Testis (tissue), 5 donors: ENCODE results near the gene C1orf141. TPM values are rescaled to one million over a fixed set of nuclear protein-coding genes. Genes with fewer than 3 reads are reported as not detected.
A peak's percentile ranks its signal among the peaks of the same experiment; 100 is the strongest.

Experiments used
- DNase-seq: peaks from one replicate; pipeline ENCODE4 v3.0.0-alpha.2; 2019
- H3K27ac ChIP-seq, 2 donors: fragments of 200-600 bp; sonication (generic); one replicate each; pipeline ENCODE4 v1.5.1; 2019
- H3K27me3 ChIP-seq: fragments of 200-600 bp; sonication (generic); one replicate; pipeline ENCODE4 v1.5.1; 2019
- H3K36me3 ChIP-seq: fragments of 200-600 bp; sonication (generic); one replicate; pipeline ENCODE4 v1.5.1; 2017; ENCODE audit warnings: low read depth; ENCODE audit errors: missing control alignments
- H3K4me1 ChIP-seq: fragments of 200-600 bp; sonication (generic); one replicate; pipeline ENCODE4 v1.5.1; 2019
- H3K4me3 ChIP-seq, 2 donors: fragments of 200-600 bp; sonication (generic); one replicate each; pipeline ENCODE4 v1.5.1; 2017 to 2019
- H3K9me3 ChIP-seq: fragments of 200-600 bp; sonication (generic); one replicate; pipeline ENCODE4 v1.5.1; 2017
- CTCF ChIP-seq, 3 experiments: fragments of 450-650 bp in 2 of 3; fragments of 200-600 bp in 1 of 3; sonication (generic) in 1 of 3; IDR thresholded peaks; one replicate each; pipeline ENCODE4 v1.5.1; 2016 to 2019; ENCODE audit warnings: antibody characterized with exemption in 3 of 3, mild to moderate bottlenecking in 2 of 3, moderate library complexity in 1 of 3
- POLR2A ChIP-seq: fragments of 450-650 bp; IDR thresholded peaks from one replicate; pipeline ENCODE4 v1.6.1; 2017; ENCODE audit warnings: antibody characterized with exemption, mild to moderate bottlenecking, moderate library complexity
- WGBS, 2 donors: methylation state at CpG; one replicate each; pipeline ENCODE4 v1.1.5; 2018; 5-methylcytosine and 5-hydroxymethylcytosine counted together
- intact Hi-C: fragments of 100-400 bp; cut with DNase I; formaldehyde crosslinking; loops from one replicate; pipeline ENCODE4 v1.15.1; 2023; ENCODE audit warnings: low total_unique reads
- long read RNA-seq, 2 donors: transcript quantifications; one replicate each; lab custom pipeline, GENCODE V29; 2026
- polyA plus RNA-seq: library from polyadenylated mRNA; stranded (reverse); fragments of 350-450 nt; fragmentation: Illumina TruSeq; extraction: RNeasy Lipid Tissue Mini Kit (QIAGEN cat#74804); gene quantifications from one replicate; pipeline ENCODE4 v1.2.3, GENCODE V29; 2014; ENCODE audit warnings: low read depth, low replicate concordance; ENCODE audit not compliant: insufficient read depth
- total RNA-seq, 2 donors: library from RNA; depleted of rRNA; stranded (reverse); fragments of >200 nt; gene quantifications; one replicate each; pipeline ENCODE4 v1.2.3, GENCODE V29; 2016

Gene C1orf141
- total RNA-seq, result 10 to 100 TPM in 1 of 2 donors, 1 to 10 TPM in 1; 9.5 to 17.3 TPM
- 10.1 TPM for polyA plus RNA-seq
- long read RNA-seq, donor 1, result 0 reads
- long read RNA-seq, donor 2, result 0 reads

DNA sequence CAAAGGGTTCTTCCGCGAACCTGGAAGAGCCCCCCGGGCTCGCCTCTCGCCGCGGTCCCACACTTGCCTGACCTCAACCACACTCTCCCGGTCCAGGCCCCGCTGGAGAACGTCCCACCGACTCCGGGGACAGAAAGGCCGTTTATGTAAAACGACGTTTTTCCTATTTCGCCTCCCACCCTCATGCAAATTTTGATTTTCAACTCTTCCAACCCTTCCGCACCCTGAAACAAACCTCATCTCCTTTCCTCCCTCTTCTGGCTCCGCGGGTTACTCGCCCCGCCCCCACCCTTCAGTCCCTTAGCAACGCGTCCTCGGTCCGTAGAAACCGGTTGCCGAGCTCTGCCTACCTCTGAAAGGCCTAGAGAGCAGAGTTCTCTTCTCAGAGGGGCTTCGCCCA, at the start of gene C1orf141:
Gene C1orf141 (minus strand): TSS at position 276 of the 400 bp plus-strand sequence. CDS start 7,730 bp downstream, outside the sequence.
- TF ChIP-seq POLR2A (no peak), CTCF (IDR thresholded peaks at IDR 0.05) (no peak)
- Histone ChIP-seq H3K27ac (peak within 1 kb of the TSS in 1 of 2 donors; percentile 56), H3K4me1 (peaks cover 8% of the 10 kb centered on the region), H3K36me3 (no peaks in the 10 kb centered on the region), H3K9me3 (no peaks in the 10 kb centered on the region), H3K27me3 (no peaks in the 10 kb centered on the region), H3K4me3 (peak within 1 kb of the TSS; percentile 36 to 42)
- 20 to 25% methylated on average over 28 of the region's 28 CpGs for WGBS, 2 donors
- peak; percentile 59 for DNase-seq
- intact Hi-C loops, result no loop called here

GRCh38 chr1:67175530-67176087, 40.8 kb upstream of the C1orf141 start:
- H3K9me3 ChIP-seq, result no peaks in the 10 kb centered on the region
- H3K27me3 ChIP-seq, result no peaks in the 10 kb centered on the region
- no peak overlapping the region for H3K27ac ChIP-seq
- DNase-seq, result no peak
- TF ChIP-seq CTCF (IDR thresholded peaks at IDR 0.05), result no peak
- TF ChIP-seq POLR2A, result no peak
- intact Hi-C loops, result no loop called here
- H3K36me3 ChIP-seq, result no peaks in the 10 kb centered on the region
- H3K4me1 ChIP-seq, result no peaks in the 10 kb centered on the region
- H3K4me3 ChIP-seq, result no peak overlapping the region
- 83 to 92% methylated on average over 3 of the region's 3 CpGs for WGBS, 2 donors

DNA sequence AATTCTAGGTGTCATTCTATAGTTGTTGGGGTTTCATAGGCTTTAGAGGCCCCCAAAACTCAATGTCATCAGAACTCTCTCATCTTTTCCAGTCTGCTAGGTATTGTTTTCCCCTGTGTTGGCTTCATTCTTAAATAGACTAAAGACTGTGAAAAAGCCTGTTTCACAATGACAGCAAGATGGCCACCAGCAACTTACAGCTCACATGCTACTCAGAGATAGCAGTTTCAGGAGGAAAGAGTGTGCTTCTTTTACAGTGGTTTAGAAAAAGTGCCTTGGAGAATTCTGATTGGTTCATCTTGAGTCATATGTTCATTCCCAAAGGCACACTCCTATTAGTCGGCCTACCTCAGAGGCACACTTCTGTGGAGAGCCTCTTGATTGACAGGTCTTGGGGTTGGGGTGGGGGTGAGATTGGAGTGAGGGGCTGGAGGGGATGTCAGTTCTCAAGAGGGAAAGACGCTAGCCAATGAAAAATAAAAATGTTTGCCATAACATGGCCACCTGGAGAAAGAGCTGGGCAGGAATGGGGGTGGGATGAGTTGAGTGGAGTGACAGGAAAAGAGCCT, 40.0 kb upstream of the C1orf141 start:
- Histone ChIP-seq H3K27ac (no peak overlapping the region), H3K4me3 (no peak overlapping the region), H3K27me3 (no peaks in the 10 kb centered on the region), H3K4me1 (no peaks in the 10 kb centered on the region), H3K9me3 (no peaks in the 10 kb centered on the region), H3K36me3 (no peaks in the 10 kb centered on the region)
- 89% methylated on average over 2 of the region's 2 CpGs for WGBS, 2 donors
- intact Hi-C loops, result no loop called here
- DNase-seq, result no peak
- TF ChIP-seq POLR2A (no peak), CTCF (IDR thresholded peaks at IDR 0.05) (no peak)

GRCh38 chr1:67173988-67174387, 39.2 kb upstream of the C1orf141 start:
- Histone ChIP-seq H3K9me3 (no peaks in the 10 kb centered on the region), H3K36me3 (no peaks in the 10 kb centered on the region), H3K27me3 (no peaks in the 10 kb centered on the region), H3K4me3 (no peak overlapping the region), H3K4me1 (no peaks in the 10 kb centered on the region), H3K27ac (no peak overlapping the region)
- intact Hi-C loops, result no loop called here
- TF ChIP-seq CTCF (IDR thresholded peaks at IDR 0.05) (no peak), POLR2A (no peak)
- no peak for DNase-seq

DNA sequence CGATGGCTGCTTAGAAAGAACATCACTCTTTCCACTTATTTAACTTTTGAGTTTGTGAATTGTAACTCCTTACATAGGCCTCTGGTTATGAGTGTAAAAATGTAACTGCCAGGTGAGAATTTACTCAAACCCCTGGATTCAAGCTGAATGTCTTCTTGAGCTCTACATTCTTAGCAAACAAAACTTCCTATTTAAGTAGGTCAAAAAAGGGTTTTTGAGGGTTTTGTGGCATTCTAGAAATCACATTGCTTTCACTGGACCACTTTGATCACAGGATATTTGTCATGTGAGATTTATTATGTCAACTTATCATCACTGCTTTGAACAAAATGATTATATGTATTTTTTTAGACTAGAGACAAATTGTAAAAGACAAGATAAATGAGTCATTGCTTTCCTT, 37.2 kb upstream of the C1orf141 start:
- WGBS, 2 donors, result 83 to 85% methylated on average over 1 of the region's 1 CpG
- Histone ChIP-seq H3K27me3 (no peaks in the 10 kb centered on the region), H3K4me1 (no peaks in the 10 kb centered on the region), H3K36me3 (no peaks in the 10 kb centered on the region), H3K27ac (no peak overlapping the region), H3K9me3 (no peaks in the 10 kb centered on the region), H3K4me3 (no peak overlapping the region)
- intact Hi-C loops, result no loop called here
- no peak for DNase-seq
- TF ChIP-seq POLR2A, result no peak
- no peak for TF ChIP-seq CTCF (IDR thresholded peaks at IDR 0.05)
